Endothelial cell of umbilical vein (primary cell): ENCODE results near the gene HNRNPL. TPM values are rescaled to one million over a fixed set of nuclear protein-coding genes. Genes with fewer than 3 reads are reported as not detected.

Experiments used
- BruUV-seq: library from RNA; stranded (reverse); fragments of 400-500 nt; replicated peaks from 2 replicates; lab custom pipeline; 2021; lab: Mats Ljungman, UMichigan
- CTCF ChIA-PET: fragments of 300-600, 350-600 bp; sonication (Branson Sonifier 250); formaldehyde crosslinking; loops from one replicate; lab custom pipeline; 2021; ENCODE audit warnings: antibody characterized with exemption, inconsistent platforms; lab: Charles Lee
- POLR2A ChIA-PET: fragments of 300-600, 350-600 bp; sonication (Branson Sonifier 250); formaldehyde crosslinking; loops from one replicate; lab custom pipeline; 2021; ENCODE audit warnings: antibody characterized with exemption, inconsistent platforms; lab: Charles Lee
- DNase-seq: peaks from one replicate; pipeline ENCODE4 v3.0.0-alpha.2; 2011; ENCODE audit warnings: low read depth, low spot score
- FAIRE-seq: peaks from 2 replicates; lab custom pipeline; 2011; peaks lifted over from hg19 to GRCh38; lab: Jason Lieb, UNC
- H2AFZ ChIP-seq: 2 replicates; pipeline ENCODE4 v1.6.0; 2012; ENCODE audit warnings: low read depth, low read length, control low read depth, inconsistent platforms
- H3K27ac ChIP-seq: 2 replicates; pipeline ENCODE4 v1.5.1; 2011; ENCODE audit warnings: low read depth, mild to moderate bottlenecking, control low read depth, low read length, moderate library complexity; ENCODE audit not compliant: insufficient read depth
- H3K27me3 ChIP-seq, 2 experiments: 2 replicates each; pipeline versions ENCODE4 v1.6.0 to v1.6.1; 2011; ENCODE audit warnings: low read length in 2 of 2, mixed read lengths in 1 of 2; ENCODE audit not compliant: control insufficient read depth in 2 of 2, insufficient read depth in 2 of 2
- H3K36me3 ChIP-seq, 2 experiments: 2 replicates in 1 of 2; 3 replicates in 1 of 2; pipeline ENCODE4 v1.5.1; 2011; ENCODE audit warnings: low read length in 2 of 2, mild to moderate bottlenecking in 1 of 2, moderate library complexity in 1 of 2; ENCODE audit not compliant: control insufficient read depth in 2 of 2, insufficient read depth in 2 of 2; ENCODE audit errors: extremely low read depth in 1 of 2
- H3K4me1 ChIP-seq: 3 replicates; pipeline ENCODE4 v1.5.1; 2011; ENCODE audit warnings: mild to moderate bottlenecking, low read length; ENCODE audit not compliant: control insufficient read depth, insufficient read depth; ENCODE audit errors: extremely low read depth
- H3K4me2 ChIP-seq: 2 replicates; pipeline ENCODE4 v1.6.1; 2011; ENCODE audit warnings: low read length, control low read depth, mixed read lengths; ENCODE audit not compliant: insufficient read depth
- H3K4me3 ChIP-seq, 3 experiments: fragments of 200-600 bp in 1 of 3; sonication (generic), shearing (Covaris generic) in 1 of 3; replicated peaks in 1 of 3; 2 replicates each; pipeline ENCODE4 v1.5.1; 2011 to 2016; ENCODE audit warnings: control low read depth in 3 of 3, low read length in 3 of 3, mild to moderate bottlenecking in 2 of 3, inconsistent platforms in 1 of 3, low read depth in 1 of 3, moderate library complexity in 1 of 3; ENCODE audit not compliant: insufficient read depth in 1 of 3
- H3K79me2 ChIP-seq: 2 replicates; pipeline ENCODE4 v1.6.0; 2012; ENCODE audit warnings: low read length, inconsistent platforms; ENCODE audit not compliant: control insufficient read depth, insufficient read depth
- H3K9ac ChIP-seq: replicated peaks from 2 replicates; pipeline ENCODE3; 2011; ENCODE audit warnings: low read length, control low read depth; ENCODE audit not compliant: insufficient read depth; ENCODE audit errors: extremely low read depth
- H3K9me1 ChIP-seq: replicated peaks from 3 replicates; pipeline ENCODE4 v1.6.0; 2011; ENCODE audit warnings: mild to moderate bottlenecking, low read length; ENCODE audit not compliant: control insufficient read depth, insufficient read depth; ENCODE audit errors: extremely low read depth
- H3K9me3 ChIP-seq: replicated peaks from 2 replicates; pipeline ENCODE4 v1.5.1; 2012; ENCODE audit warnings: low read length, inconsistent platforms; ENCODE audit not compliant: control insufficient read depth, insufficient read depth
- H4K20me1 ChIP-seq: replicated peaks from 2 replicates; pipeline ENCODE3; 2011; ENCODE audit warnings: mild to moderate bottlenecking, low read length; ENCODE audit not compliant: control insufficient read depth, insufficient read depth; ENCODE audit errors: extremely low read depth
- CTCF ChIP-seq, 2 donors: IDR thresholded peaks; 1 replicate in 1 of 2; 2 replicates in 1 of 2; pipeline ENCODE4 v1.5.1; 2011; ENCODE audit warnings: low read length in 2 of 2, mild to moderate bottlenecking in 2 of 2, moderate library complexity in 2 of 2, control low read depth in 1 of 2, inconsistent platforms in 1 of 2, low read depth in 1 of 2; ENCODE audit not compliant: insufficient read depth in 1 of 2; ENCODE audit errors: extremely low read depth in 1 of 2
- EZH2 ChIP-seq: IDR thresholded peaks from 2 replicates; pipeline ENCODE4 v1.6.1; 2012; ENCODE audit warnings: borderline replicate concordance, low read depth, mild to moderate bottlenecking, moderate library complexity, low read length, inconsistent platforms; ENCODE audit not compliant: severe bottlenecking
- FOS ChIP-seq: IDR thresholded peaks from 2 replicates; pipeline ENCODE4 v1.6.1; 2011; ENCODE audit warnings: mild to moderate bottlenecking, low read length, moderate library complexity, borderline replicate concordance; ENCODE audit not compliant: insufficient read depth
- GATA2 ChIP-seq: IDR thresholded peaks from 2 replicates; pipeline ENCODE4 v1.7.0; 2011; ENCODE audit warnings: low read depth, mild to moderate bottlenecking, moderate library complexity, mixed read lengths, low read length; ENCODE audit not compliant: insufficient read length, insufficient read depth
- JUN ChIP-seq: IDR thresholded peaks from 2 replicates; pipeline ENCODE4 v1.6.1; 2011; ENCODE audit warnings: borderline replicate concordance, low read depth; ENCODE audit not compliant: insufficient read length, insufficient read depth
- MAX ChIP-seq: IDR thresholded peaks from 2 replicates; pipeline ENCODE4 v1.6.1; 2011; ENCODE audit not compliant: insufficient read depth, insufficient read length
- MYC ChIP-seq: IDR thresholded peaks from one replicate; pipeline ENCODE4 v1.6.1; 2011; ENCODE audit warnings: mild to moderate bottlenecking, low read depth, low read length
- POLR2A ChIP-seq: IDR thresholded peaks from 2 replicates; pipeline ENCODE4 v1.6.1; 2012; ENCODE audit warnings: low read depth, mild to moderate bottlenecking, control low read depth, low read length
- POLR2AphosphoS5 ChIP-seq: IDR thresholded peaks from 2 replicates; pipeline ENCODE4 v1.6.1; 2012; ENCODE audit warnings: low read depth, mild to moderate bottlenecking, control low read depth, low read length, moderate library complexity; ENCODE audit not compliant: insufficient read depth
- dilution Hi-C: fragments of 300-500 bp; cut with MboI; formaldehyde crosslinking; loops from one replicate; pipeline ENCODE4 v1.15.0; 2019; ENCODE audit warnings: low sequenced_read_pairs; ENCODE audit not compliant: extremely low pct_ligation_motif_present
- intact Hi-C: fragments of 100-400 bp; cut with micrococcal nuclease; formaldehyde crosslinking; loops from one replicate; pipeline ENCODE4 v1.10.0; 2022
- polyA plus RNA-seq, 4 experiments: library from polyadenylated mRNA; depleted of rRNA in 3 of 4; stranded (reverse) in 3 of 4; unstranded in 1 of 4; fragments of >200 nt; gene quantifications; 2 replicates each; pipeline versions ENCODE4 v1.2.1 to v1.2.3, GENCODE V29; 2011 to 2012; ENCODE audit warnings: missing spikeins in 1 of 4
- total RNA-seq: library from RNA; stranded (reverse); gene quantifications from 2 replicates; pipeline ENCODE4 v1.2.3, GENCODE V29; 2021

HNRNPL gene
- total and polyA plus RNA-seq, 2 donors (not counting 3 experiments of a cell fraction or from before 2014, with no cell fraction given) = 305 to 451 TPM

- ChIA-PET CTCF (interaction anchor here (1.2 to 2.8 kb wide), 4 partner anchors 10 to 77 kb away, joined by 7 to 19 read pairs (median 12); partner anchors contain the start of genes MRPS12 and SARS2), POLR2A (interaction anchor here (0.6 kb wide), 1 partner anchor 80 kb away, joined by 3 read pairs; no protein-coding TSS in a partner anchor)
- no peaks in the 10 kb centered on the region for H3K36me3 ChIP-seq
- DNase-seq (no peak), FAIRE-seq (no peak)
- no peak overlapping the region for H2AFZ ChIP-seq
- no peaks in the 10 kb centered on the region for H4K20me1 ChIP-seq
- BruUV-seq = no TSS peak
- H3K27ac ChIP-seq = no peak overlapping the region
- intact Hi-C loops (loop anchor here (10.0 kb wide), 1 partner anchor 208 kb away; the partner anchor contains the start of gene ACTN4), dilution Hi-C loops (no loop called here)
- no peak for TF ChIP-seq JUN
- TF ChIP-seq EZH2 = no peak
- TF ChIP-seq GATA2 = no peak
- no peak for TF ChIP-seq MYC
- no peak for TF ChIP-seq CTCF (IDR thresholded peaks at IDR 0.05; ENCODE audit: extremely low read depth in 1 of 2, insufficient read depth in 1 of 2, low read depth in 1 of 2, low read length in 2 of 2)
- TF ChIP-seq POLR2A = no peak
- TF ChIP-seq POLR2AphosphoS5 = no peak
- no peak for TF ChIP-seq FOS
- no peak for TF ChIP-seq MAX
- H3K27me3 ChIP-seq = no peaks in the 10 kb centered on the region
- no peaks in the 10 kb centered on the region for H3K9me1 ChIP-seq
- H3K4me2 ChIP-seq = peak overlapping the region; percentile 91
- H3K79me2 ChIP-seq = peaks cover 9% of the 10 kb centered on the region
- H3K4me3 ChIP-seq = no peak overlapping the region
- H3K9me3 ChIP-seq = no peaks in the 10 kb centered on the region
- H3K9ac ChIP-seq = no peak overlapping the region
- H3K4me1 ChIP-seq = peaks cover 24% of the 10 kb centered on the region
These were observed 3.4 kb upstream of the HNRNPL start for GRCh38 chr19:38853214-38853613.
